ENCODE measurements around the gene AMIGO3.
A peak's percentile ranks its signal among the peaks of the same experiment; 100 is the strongest.

Gene AMIGO3

DNA sequence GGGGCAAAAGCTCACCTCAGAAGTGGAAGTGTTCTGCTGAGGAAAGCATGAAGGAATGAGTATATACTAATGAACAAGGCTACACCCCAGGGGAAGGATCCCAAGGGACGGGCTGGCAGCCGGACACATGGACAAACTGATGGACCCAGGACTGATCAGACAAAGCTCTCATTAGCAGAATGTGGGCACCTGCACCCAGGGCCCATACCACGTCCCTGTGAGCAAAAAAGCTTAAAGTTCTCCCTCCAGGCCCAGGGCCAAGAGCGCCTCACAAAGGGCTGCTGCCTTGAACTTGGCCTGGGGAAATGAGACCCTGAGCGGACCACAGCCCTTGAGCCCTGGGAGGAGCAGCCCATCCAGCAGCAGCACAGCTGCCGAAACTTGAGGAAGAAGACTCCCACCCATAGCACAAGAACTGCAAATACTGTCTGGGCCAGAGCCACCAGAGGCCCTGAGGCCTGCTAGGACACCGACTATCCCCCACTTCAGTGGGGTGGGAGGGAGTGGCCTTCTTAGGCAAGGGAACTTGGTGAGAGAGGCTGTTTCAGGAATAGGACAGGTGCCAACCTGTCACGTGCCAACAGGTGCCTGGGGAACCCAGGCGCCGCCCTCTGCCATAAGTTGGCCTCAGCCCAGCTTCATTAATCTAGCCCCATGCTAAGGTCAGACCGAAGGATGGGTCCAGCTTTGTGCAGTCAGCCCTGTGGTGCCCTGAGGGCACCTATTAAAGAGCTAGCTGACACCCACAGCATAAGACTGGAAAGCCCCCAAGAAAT lies 6.6 kb upstream of the AMIGO3 start:
- no peak for DNase-seq (ENCODE audit: low spot score)

DNA sequence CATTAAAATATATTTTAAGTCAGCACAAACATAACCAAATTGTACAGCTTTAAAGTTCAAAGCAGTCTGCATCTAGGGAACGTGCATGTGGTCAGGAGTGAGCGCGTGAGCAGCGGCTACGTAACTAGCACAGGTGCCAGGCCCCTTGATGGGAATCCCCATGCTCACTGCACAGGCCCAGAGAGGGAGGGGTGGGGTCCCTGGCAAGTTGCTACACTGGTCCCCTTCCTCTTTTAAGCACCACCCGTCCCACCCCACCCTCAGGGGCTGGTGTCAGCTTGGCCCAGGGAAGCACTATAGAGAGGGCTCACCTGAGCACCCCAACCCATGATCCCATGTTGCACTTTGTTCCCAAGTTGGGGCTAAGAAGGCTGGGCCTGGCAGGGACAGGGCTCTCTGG lies 5.1 kb upstream of the AMIGO3 start:
- no peak for DNase-seq (ENCODE audit: low spot score)

DNA sequence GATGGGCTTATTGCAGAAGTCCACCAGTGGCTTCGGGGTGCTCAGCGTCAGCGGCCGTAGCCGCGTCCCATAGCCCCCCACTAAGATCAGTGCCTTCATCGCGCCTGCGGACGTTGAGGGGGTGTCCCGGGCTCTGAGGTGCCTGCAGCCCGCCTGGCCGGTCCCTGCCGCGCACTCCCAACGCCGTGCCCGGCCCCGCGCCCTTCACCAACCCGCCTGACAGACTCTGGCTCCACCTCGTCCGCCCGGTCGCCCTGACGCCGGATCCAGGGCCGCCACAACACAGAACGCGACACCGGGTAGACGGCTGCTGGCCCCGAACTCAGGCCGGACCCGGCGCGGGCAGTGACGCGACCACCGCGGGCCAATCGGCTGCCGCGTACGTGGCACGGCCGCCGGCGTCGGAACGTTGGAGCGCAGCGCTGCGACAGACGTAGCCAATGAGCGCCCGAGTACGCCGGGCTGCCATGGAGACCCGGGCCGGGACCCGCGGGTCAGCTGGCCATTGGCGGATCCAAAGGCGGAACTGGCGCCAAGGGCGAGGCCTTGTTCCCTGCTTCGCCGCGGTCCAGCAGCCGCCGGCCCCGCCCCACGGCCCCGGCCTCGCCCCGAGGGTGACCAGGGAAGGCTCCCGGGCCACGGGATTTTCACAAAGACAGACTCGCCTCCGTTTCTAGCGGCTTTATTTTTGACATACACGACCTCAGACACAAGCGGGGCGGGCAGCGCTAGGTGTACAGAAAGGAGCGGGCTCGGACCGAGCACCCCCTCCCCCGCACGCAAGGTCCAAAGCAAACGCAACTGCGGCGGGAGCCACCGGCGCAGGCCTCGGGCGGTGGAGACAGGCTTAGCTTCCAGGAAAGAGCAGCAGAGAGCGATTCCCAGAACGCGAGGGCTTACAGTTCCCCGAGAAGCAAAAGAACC lies 4.4 kb upstream of the AMIGO3 start, which contains the start of gene GMPPB:
Gene GMPPB (minus strand): TSS at position 324 of the 924 bp plus-strand sequence. CDS start 225 bp downstream, at position 99.
- peak; percentile 94 for DNase-seq (ENCODE audit: low spot score)

DNA sequence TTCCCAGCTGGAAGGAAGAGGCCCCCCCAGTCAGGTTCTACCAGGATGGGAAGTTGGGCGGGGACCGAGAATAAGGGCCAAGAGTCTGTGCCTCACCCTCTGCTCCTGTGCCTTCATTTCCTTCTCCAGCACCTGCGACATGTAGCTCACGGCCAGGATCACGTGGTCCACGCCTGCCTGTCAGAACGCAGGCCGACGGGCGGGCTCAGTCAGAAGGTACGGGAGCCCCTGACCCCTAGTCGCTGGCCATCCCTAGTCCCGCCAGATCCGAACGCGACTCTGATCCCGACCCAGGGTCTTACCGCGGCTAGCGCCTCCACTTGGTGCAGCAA lies 3.8 kb upstream of the AMIGO3 start:
- peak; percentile 61 for DNase-seq (ENCODE audit: low spot score)

DNA sequence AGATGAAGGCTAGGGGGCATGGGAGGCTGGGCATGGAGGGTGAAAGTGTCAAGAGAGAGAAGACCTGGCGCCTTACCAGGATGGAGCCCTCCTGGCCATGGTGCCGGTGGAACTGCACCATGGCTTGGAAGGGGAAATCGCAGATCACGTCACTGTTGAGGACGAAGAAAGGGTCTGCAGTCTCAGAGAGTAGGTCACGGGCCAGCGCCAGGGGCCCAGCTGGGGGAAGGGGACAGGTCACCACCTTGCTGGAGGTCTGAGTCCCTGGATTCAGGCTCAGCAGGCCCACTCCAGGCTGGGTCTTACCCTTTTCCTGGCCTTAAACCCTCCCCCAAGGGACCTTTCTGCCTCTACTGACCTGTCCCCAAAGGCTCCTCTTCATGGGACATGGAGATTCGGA lies 3.4 kb upstream of the AMIGO3 start:
- DNase-seq (ENCODE audit: low spot score): no peak

DNA sequence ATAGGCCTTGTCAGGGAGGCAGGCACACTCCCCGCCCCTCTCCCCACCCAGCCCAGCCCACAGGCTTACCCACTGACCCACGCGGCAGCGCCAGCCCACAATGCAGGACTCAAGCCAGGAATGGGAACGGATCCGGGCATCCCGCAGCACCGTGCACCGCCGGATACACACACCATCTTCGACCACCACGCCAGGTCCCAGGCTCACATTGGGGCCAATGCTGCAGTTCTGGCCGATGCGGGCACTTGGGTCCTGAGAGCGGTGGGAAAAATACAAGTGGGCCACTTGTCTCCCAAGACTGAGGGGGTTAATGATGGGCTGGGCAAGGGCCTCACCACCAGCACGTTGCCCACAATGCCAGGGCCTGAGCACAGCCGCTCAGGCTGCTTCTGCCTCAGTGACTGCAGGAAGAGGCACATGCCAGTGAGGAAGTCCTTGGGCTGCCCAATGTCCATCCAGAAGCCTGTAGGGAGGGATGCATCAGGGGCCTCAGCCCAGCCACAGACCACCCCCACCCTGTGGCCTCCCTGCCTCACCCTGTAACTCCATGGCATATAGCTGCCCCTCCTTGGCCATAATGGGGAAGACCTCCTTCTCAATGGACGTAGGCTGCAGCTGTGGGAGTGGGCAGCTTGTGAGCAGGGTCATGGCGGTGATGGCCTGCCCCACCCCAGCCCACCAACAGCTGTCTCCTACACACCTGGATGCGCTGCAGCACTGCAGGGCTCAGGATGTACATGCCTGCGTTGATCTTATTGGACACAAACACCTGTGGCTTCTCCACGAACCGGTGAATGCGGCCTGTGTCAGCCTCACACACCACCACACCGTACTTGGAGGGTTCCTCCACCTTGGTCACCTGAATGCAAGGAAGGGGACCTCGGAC lies 2.7 kb upstream of the AMIGO3 start:
- no peak for DNase-seq (ENCODE audit: low spot score)

DNA sequence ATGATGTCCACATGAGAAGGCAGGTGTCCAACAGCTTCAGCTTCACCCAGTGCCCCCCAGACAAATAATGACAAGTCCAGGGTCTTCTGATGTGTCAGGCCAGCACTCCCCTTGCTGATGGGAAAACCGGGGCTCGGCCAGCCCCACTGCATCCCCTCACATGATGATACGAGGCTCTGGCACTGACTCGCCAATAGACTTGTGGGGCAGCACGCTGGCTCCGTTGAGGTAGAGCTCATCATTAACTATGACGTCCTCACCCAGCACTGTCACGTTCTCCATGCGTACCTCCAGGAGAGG lies 2.1 kb upstream of the AMIGO3 start:
- DNase-seq (ENCODE audit: low spot score): no peak

DNA sequence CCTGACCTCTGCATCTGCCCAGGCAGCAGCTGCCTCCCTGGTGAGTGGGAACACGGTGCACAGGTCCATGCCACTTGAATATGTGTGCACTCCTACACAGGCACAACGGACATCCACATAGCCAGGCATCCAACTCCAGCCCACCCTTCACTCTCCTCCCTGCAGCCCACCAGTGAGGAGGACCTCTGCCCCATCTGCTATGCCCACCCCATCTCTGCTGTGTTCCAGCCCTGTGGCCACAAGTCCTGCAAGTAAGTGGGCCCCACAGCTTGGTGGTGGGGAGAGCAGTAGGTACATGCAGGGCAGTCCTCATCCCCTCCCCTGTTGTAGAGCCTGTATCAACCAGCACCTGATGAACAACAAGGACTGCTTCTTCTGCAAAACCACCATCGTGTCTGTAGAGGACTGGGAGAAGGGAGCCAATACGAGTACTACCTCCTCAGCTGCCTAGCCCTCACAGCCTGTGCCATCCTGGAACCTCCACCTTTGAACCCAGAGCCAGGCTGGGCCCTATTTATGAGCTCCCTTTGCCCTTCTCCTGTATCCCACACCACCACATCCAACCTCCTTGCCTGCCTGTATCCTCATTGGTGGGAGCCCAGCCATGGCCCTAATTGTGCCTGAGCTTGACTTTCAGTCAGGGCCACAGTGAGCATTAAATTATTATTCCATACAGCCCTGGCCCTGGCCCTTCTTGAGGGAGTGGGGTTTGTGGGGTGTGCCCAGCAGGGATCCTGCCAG lies 1.5 kb upstream of the AMIGO3 start:
- no peak for DNase-seq (ENCODE audit: low spot score)

DNA sequence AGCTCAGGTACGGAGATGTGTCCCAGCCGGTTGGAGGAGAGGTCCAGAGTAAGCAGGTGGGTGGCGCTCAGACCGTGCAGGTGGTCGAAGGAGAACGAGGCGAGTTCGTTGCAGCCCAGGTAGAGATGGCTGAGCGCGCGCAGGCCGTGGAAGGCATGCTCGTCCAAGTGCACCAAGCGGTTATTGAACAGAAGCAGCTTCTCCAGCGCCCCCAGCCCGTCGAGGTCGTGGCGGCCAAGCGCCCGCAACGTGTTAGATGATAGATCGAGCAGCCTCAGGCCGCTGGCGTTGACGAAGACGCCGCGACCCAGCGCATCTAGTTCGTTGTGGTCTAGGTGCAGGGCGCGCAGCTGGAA lies 648 bp downstream of the AMIGO3 start:
- DNase-seq (ENCODE audit: low spot score): no peak

DNA sequence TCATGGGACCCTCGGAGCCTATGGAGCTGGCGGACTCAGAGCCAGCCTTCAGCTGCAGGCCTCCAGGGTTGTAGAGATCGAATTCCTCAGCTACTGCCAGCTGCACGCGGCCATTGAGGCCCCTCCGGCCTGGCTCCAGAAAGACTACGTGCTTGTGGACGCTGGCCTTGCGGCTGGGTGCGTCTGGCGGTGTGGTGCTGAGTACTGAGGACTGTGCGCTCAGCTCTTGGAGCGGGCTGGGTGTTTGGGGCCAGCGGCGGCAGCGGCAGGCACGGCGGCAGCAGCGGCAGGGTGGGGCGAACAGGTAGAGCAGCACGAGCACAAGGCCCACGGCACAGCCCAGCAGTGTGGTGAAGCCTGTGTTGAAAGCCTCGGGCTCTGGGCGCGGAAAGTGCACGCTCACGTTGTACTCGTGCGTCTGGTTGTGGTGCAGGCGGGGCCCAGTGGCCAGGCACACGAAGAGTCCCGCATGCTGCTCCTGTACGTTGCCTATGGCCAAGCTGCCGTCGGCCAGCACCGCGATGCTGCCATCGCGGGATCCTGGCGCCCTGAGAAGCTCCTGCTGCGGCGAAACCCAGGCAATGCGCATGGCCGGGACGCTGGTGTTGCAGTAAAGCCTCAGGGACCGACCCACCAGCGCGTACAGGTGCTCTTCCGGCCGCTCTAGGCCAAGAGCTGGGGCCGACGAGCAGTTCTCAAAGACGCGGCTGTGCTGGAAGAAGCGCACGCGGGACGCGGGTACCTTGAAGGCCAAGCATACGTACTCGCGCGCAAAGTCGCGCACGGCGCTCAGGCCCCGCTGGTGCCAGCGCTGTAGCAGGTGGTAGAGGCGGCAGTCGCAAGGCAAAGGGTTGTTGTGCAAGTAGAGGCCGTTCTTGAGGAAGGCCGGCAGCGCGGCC lies 1.3 kb downstream of the AMIGO3 start:
- no peak for DNase-seq (ENCODE audit: low spot score)

DNA sequence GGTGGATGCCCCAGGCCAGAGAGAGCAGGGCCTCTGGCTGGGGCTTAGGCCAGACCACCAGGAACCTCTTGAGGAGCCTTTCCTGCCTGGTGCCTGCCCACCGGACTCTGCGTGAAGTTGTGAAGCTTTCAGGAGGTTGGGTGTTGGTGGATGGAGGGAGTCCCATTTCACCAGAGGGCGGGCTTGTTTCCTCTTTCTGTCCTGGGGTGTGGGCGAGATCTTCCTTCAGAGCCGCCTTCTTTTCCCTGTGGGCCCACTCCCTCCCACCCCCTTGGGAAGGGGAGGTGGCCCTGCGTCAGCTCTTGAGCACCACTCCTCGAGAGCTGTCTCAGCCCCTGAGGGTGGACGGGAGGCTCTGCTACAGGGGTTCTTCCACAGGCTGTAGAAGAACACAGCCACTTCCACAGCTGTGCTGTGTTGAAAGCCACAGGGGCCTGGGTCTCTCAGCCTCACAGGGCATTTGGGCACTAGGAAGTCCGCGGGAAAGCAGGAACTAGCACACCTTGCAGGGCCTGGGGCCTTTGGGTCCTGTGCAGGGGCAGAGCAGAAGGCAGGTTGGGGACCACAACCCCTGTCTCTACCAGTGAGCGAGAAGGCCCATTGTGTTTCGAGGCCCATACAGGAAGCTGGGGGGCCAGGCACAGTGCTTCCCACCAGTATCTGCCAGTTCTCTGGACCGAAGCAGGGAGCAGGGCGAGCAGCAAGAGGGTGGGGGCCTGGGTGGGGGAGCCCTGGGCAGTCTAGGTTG lies 2.1 kb downstream of the AMIGO3 start:
- DNase-seq (ENCODE audit: low spot score): no peak

DNA sequence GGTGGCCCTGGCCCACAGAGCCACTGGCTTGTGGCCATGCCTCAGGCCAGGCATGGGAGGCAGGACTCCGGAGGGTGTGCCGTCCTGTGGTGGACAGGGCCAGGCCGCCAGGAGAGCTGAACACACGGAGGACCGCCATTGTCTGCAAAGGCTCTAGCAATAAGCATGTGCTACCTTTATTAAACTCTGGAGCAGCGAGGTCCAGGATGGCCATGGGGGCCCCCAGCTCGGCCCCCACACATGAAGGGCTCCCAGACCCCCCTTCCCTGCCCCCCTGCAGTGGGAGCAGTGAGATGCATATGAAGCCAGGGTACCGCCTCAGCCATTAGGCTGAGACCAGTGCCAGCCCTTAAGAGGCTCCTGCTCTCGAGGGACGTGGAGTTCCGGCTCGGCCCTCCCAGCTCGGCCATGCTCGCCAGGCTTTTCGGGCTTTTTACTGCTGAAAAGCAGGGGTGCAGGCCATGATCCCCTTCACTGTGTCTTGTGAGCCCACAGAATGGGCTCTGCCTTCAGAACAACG lies 2.7 kb downstream of the AMIGO3 start:
- no peak for DNase-seq (ENCODE audit: low spot score)

DNA sequence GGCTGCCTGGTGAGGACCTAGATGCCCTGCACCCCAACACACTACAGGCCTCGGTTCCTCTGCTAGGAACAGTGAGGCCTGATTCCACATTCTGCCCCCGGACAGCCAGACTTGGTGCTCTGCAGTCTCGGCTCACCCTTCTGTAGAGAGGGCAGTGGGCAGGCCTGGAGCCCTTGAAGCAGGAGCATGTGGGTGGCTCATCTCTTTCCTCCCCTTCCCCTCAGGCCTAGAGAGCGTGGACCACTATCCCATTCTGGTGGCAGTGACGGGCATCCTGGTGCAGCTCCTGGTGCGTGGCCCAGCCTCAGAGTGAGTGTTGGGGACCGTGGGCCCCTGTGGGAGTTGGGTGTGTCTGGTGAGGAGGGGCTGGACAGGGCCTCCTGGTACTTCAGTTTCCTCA lies 3.3 kb downstream of the AMIGO3 start:
- DNase-seq (ENCODE audit: low spot score): no peak

DNA sequence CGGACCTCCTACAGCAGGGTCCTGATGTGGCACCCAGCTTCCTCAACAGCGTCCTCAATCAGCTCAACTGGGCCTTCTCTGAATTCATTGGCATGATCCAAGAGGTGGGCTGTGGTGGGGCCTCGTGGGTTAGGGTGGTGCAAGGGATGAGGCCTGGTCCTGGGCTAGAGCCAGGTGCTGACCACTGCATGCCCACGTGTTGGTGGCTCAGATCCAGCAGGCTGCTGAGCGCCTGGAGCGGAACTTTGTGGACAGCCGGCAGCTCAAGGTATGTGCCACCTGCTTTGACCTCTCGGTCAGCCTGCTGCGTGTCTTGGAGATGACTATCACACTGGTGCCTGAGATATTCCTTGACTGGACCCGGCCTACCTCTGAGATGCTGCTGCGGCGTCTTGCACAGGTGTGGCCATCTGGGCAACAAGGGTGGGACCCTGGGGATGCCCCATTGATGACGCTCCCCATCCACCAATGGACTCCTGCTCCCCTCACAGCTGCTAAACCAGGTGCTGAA lies 3.8 kb downstream of the AMIGO3 start:
- no peak for DNase-seq (ENCODE audit: low spot score)

DNA sequence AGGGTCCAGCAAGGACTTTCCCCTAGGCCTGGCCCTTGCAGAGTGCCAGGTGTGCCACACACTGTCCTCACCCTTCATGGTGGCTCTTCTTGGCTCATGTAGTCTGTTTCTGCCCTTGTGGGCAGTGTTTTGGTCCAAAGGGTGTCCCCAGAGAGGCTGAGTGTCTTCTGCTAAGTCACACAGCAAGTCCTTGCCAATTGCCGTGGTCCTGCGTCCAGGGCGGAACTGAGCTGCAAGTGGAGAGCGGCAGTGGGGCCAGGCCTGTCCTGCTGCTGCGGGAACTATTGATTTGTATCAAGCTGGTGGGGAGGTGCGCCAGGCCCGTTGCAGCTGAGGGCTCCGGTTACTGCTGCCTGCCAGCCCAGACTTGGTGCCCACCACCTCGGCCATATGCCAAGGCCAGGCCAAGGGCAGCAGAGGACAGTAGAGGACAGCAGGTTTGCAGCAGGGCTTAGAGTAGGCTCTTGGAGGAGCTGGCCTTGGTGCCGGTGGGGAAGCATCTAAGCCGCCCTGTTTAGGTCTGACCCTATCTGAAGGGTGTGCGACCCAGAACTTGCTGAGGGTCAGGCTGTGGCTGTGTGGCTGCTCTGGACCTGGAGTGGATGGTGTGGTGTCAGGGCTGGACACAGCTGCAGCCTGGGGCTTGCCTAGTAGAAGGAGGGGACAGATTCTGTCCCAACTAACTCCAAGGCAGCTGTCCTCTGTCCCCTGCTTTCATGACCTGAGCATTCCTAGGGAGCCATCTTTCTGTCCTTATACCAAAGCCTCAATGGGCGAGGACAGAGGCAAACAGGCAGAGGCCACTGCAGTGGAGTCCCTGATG lies 4.5 kb downstream of the AMIGO3 start:
- no peak for DNase-seq (ENCODE audit: low spot score)

DNA sequence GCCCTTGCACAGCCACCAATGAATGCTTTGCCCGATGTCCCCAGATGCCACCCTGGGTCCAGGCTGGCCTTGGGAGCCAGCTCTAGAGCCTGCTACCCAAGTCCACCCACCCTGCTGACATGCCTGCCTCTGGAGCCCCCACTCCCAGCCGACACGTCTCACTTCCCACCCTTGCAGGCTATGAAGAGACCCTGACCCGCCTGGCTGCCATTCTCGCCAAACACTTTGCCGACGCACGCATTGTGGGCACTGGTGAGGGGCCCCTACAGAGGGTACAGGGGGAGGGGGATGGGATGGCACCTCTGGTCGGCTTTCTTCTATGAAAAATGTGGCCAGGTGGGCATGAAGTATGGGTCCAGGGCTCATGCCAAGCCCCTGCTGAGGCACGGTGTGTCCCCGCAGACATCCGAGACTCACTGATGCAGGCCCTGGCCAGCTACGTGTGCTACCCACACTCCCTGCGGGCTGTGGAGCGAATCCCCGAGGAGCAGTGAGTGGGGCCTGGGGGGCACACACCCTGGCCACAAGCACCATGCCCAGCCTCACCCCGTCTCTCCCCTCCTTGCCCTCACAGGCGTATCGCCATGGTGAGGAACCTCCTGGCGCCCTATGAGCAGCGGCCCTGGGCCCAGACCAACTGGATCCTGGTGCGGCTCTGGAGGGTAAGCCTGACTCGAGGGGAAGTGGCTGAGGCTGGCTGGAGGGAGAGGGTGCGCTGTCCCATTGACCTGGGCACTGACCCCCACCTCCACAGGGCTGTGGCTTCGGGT lies 6.0 kb downstream of the AMIGO3 start:
- no peak for DNase-seq (ENCODE audit: low spot score)

DNA sequence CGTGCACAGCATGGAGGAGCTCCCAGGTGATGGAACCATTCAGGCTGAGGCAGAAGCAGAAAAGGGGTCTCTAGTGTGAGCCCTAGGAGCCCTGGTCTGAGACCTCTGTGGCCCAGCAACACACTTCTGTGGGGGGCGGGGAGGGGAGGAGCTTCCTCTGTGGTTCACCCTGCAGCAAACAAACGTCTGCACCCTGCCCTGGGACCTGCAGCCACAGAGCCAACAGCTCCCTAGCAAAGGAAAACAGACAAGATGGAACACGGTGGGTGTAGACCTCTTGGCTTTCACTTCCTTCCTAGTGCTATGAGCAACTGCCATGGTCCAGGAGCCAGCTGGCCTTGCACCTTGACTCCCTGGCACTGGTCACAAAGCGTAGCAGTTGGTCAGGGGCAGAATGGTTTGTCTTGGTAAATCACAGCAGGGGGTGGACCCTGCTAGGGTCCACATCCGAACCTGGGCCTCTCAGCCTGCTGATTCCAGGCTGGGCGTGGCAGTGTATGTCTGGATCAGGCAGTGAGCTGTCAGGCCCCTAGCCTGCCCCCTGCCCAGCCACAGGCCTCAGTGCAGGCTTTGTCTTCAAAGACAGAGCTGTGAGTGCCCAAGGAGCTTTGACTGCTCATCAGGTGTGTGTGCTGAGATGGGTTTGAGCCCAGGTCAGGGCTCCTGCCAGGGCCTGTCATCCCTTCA lies 6.7 kb downstream of the AMIGO3 start:
- no peak for DNase-seq (ENCODE audit: low spot score)
